ENCODE data around the gene FBXO24.
"Not testable (repeated sequence)": the region's sequence is repeated elsewhere in the genome, so short reads cannot be mapped to it uniquely, and the experiment has no call there.

Gene FBXO24

GRCh38 chr7:100586266-100587025 is at the start of gene FBXO24:
FBXO24 (plus strand) TSS chr7:100586328; CDS start chr7:100586626, 298 bp downstream.
- peak; percentile 100 for DNase-seq

- not testable (repeated sequence) for DNase-seq
Measured at GRCh38 chr7:100536695-100537094, 49.4 kb upstream of the FBXO24 start.

- no peak for DNase-seq
Measured at GRCh38 chr7:100538348-100538653, 47.8 kb upstream of the FBXO24 start.

- peak; percentile 100 for DNase-seq
Measured at GRCh38 chr7:100538654-100539435, 47.3 kb upstream of the FBXO24 start, which contains the start of gene AGFG2. AGFG2 (plus strand) TSS chr7:100539203; CDS start chr7:100539347, 144 bp downstream.

GRCh38 chr7:100539436-100540006 is 46.6 kb upstream of the FBXO24 start:
- DNase-seq, result no peak

- no peak for DNase-seq
Measured at GRCh38 chr7:100540073-100540723, 45.9 kb upstream of the FBXO24 start.

- DNase-seq, result not testable (repeated sequence)
Measured at GRCh38 chr7:100541309-100541708, 44.8 kb upstream of the FBXO24 start.

GRCh38 chr7:100543586-100543985 is 42.5 kb upstream of the FBXO24 start:
- no peak for DNase-seq

GRCh38 chr7:100544386-100544785 is 41.7 kb upstream of the FBXO24 start:
- no peak for DNase-seq

- no peak for DNase-seq
Measured at GRCh38 chr7:100544967-100545359, 41.2 kb upstream of the FBXO24 start.

GRCh38 chr7:100545360-100546128 is 40.6 kb upstream of the FBXO24 start:
- peak; percentile 88 for DNase-seq

- DNase-seq, result no peak
Measured at GRCh38 chr7:100546129-100546925, 39.8 kb upstream of the FBXO24 start.

GRCh38 chr7:100546926-100547800 is 39.0 kb upstream of the FBXO24 start:
- no peak for DNase-seq

- DNase-seq, result no peak
Measured at GRCh38 chr7:100547872-100548271, 38.3 kb upstream of the FBXO24 start.

- DNase-seq, result peak; percentile 47
Measured at GRCh38 chr7:100548446-100548845, 37.7 kb upstream of the FBXO24 start.

- no peak for DNase-seq
Measured at GRCh38 chr7:100552532-100552931, 33.6 kb upstream of the FBXO24 start.

- no peak for DNase-seq
Measured at GRCh38 chr7:100553032-100553431, 33.1 kb upstream of the FBXO24 start.

GRCh38 chr7:100555701-100556100 is 30.4 kb upstream of the FBXO24 start:
- no peak for DNase-seq

GRCh38 chr7:100556541-100556940 is 29.6 kb upstream of the FBXO24 start:
- peak; percentile 34 for DNase-seq

GRCh38 chr7:100559127-100559526 is 27.0 kb upstream of the FBXO24 start:
- no peak for DNase-seq
